ENCODE results near the gene TSPAN17.

DNA sequence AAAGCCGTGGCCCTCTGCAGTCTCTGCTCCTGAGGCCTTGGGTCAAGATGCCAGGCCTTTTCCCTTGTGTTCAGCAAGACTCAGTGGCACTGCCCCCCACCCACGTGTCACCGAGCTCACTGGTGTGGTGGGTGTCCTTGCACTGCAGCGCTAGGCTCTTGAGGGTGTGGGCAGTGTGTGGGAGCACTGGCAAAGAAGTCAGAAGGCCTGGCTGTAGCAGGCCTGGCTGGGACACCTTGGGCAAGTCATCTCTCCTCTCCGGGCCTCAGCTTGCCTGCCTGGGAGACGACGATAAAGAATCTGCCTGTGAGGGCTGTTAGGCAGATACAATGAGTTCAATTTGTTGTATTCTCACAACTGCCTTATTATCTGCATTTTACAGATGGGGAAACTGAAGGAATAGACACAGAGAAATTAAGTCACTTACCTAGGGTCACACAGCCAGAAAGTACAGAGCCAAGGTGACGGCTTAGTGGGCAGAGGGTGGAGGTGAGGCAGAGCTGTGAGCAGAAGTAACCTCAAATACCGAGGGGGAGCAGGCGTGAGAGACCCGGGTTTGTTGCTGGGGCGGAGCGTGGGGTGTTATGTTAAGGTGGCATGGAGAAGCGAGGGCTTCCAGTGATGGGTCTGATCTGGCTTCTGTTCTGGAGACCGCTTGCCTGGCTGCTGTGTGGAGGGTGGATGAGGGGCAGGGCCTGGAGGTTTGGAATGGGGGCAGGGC, 1.4 kb downstream of the TSPAN17 start:
- TF ChIP-seq, protein P1, sequence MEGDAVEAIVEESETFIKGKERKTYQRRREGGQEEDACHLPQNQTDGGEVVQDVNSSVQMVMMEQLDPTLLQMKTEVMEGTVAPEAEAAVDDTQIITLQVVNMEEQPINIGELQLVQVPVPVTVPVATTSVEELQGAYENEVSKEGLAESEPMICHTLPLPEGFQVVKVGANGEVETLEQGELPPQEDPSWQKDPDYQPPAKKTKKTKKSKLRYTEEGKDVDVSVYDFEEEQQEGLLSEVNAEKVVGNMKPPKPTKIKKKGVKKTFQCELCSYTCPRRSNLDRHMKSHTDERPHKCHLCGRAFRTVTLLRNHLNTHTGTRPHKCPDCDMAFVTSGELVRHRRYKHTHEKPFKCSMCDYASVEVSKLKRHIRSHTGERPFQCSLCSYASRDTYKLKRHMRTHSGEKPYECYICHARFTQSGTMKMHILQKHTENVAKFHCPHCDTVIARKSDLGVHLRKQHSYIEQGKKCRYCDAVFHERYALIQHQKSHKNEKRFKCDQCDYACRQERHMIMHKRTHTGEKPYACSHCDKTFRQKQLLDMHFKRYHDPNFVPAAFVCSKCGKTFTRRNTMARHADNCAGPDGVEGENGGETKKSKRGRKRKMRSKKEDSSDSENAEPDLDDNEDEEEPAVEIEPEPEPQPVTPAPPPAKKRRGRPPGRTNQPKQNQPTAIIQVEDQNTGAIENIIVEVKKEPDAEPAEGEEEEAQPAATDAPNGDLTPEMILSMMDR (IDR thresholded peaks at IDR 0.05): no peak
- TF ChIP-seq POLR2A (IDR thresholded peaks at IDR 0.05): no peak
